Measurements from ENCODE around the gene HDAC11. TPM values are rescaled to one million over a fixed set of nuclear protein-coding genes. Genes with fewer than 3 reads are reported as not detected.

Gene HDAC11
- total RNA-seq, 1 experiment from 2014 or later, result 7.0 TPM

DNA sequence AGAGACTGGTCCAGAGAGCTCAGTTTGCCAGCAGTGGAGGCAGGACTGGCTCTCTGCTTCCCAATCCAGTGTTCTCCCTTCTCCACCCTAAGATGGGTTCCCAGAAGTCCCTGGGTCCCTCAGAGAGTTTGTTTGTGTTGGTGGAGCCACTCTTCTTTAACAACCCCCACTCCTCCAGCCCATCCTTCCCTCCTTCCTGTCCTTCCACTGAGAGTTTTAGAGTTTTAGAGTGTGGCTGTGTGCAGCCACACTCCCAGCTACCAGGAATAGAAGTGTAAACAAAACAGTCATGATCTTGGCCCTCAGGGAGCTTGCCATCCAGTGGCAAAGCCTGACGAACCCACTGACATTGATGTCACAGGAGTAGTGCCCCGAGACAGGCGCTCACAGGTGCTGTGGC is 56.3 kb downstream of the HDAC11 start:
- Histone ChIP-seq H3K79me1 (ENCODE audit: insufficient read depth, low read depth, low read length, poor library complexity, severe bottlenecking) (no peaks in the 10 kb centered on the region), H3K56ac (ENCODE audit: insufficient read length, low read depth, low read length) (no peak overlapping the region), H4K5ac (ENCODE audit: insufficient read length, low read depth, low read length) (no peak overlapping the region), H3K4me1 (ENCODE audit: insufficient read depth, low read length) (peaks cover 3% of the 10 kb centered on the region; the same call in 1 of the 2 replicates), H2AK5ac (ENCODE audit: insufficient read length, low read length) (no peak overlapping the region), H2BK120ac (ENCODE audit: low read depth, low read length, poor library complexity, severe bottlenecking) (no peak overlapping the region), H2AFZ (ENCODE audit: low read length) (no peak overlapping the region), H3T11ph (ENCODE audit: low read length) (no peak overlapping the region), H3K23ac (ENCODE audit: insufficient read length, low read depth, low read length) (no peak overlapping the region), H3K79me2 (ENCODE audit: insufficient read depth, low read length) (no peaks in the 10 kb centered on the region), H3K14ac (ENCODE audit: insufficient read depth, low read length) (no peak overlapping the region), H3K9me3 (ENCODE audit: control insufficient read depth, low read depth, low read length) (no peaks in the 10 kb centered on the region), H4K91ac (ENCODE audit: insufficient read length, low read depth, low read length) (no peak overlapping the region), H4K20me1 (ENCODE audit: control insufficient read depth, insufficient read depth, insufficient read length) (no peaks in the 10 kb centered on the region), H3K18ac (ENCODE audit: insufficient read length, low read depth, low read length) (no peak overlapping the region), H3K4me2 (ENCODE audit: insufficient read depth, insufficient read length, low read length) (no peak overlapping the region), H2BK12ac (ENCODE audit: insufficient read length, low read depth, low read length) (no peak overlapping the region), H2BK15ac (ENCODE audit: low read depth, low read length) (no peak overlapping the region), H3K4ac (ENCODE audit: low read depth, low read length) (no peak overlapping the region), H2BK20ac (ENCODE audit: low read depth, low read length, poor library complexity, severe bottlenecking) (no peak overlapping the region), H3K23me2 (ENCODE audit: insufficient read length, low read depth, low read length, poor library complexity, severe bottlenecking) (no peaks in the 10 kb centered on the region), H3K27ac (ENCODE audit: insufficient read length, low read depth, low read length) (no peak overlapping the region), H3K9ac (ENCODE audit: extremely low read depth, insufficient read length, low read length) (no peak overlapping the region), H2BK5ac (ENCODE audit: insufficient read length, low read length) (no peak overlapping the region), H3K27me3 (ENCODE audit: insufficient read depth, low read length) (no peaks in the 10 kb centered on the region), H4K8ac (replicated peaks; ENCODE audit: insufficient read length, low read depth, low read length) (no peak overlapping the region)
- H3K9me3 Mint-ChIP-seq, result peaks cover 0 to 3% of the 10 kb centered on the region in 2 experiments; a peak in 3 of 5 replicates
- no CpG with 5 or more reads among the region's 3 CpGs for WGBS (ENCODE audit: extremely low coverage, insufficient read length, low lambda C conversion rate)
- no peak for DNase-seq
- peak overlapping the region in 2 of 3 experiments; percentile 23 to 29; a peak in 2 of 7 replicates for H3K27ac Mint-ChIP-seq
- TF ChIP-seq CTCF (conservative IDR thresholded peaks at IDR 0.05), result no peak
- H3K4me3 Mint-ChIP-seq, result no peak overlapping the region
- H3K27me3 Mint-ChIP-seq (ENCODE audit: low read depth), result peaks cover 7% of the 10 kb centered on the region
- H3K4me1 Mint-ChIP-seq, result peaks cover 10 to 18% of the 10 kb centered on the region in 2 experiments
- H3K36me3 Mint-ChIP-seq (ENCODE audit: insufficient read depth in 1 of 3, low read depth in 3 of 3), result no peaks in the 10 kb centered on the region

Measured in H9 (cell line).